GM21390 (cell line): ENCODE results near the gene ZNF83.
"Not testable (repeated sequence)": the region's sequence is repeated elsewhere in the genome, so short reads cannot be mapped to it uniquely, and the experiment has no call there.

Experiments
- ATAC-seq: cut with Tn5 transposase; IDR thresholded peaks from one replicate; pipeline ENCODE4 v1.9.1; 2021; ENCODE audit not compliant: unreplicated experiment

ZNF83 gene

GRCh38 chr19:52637718-52638585, at the start of gene ZNF83:
Gene ZNF83, minus strand, starts transcription at chr19:52638355.
- ATAC-seq: peak; percentile 75

GRCh38 chr19:52687684-52688083, 49.5 kb upstream of the ZNF83 start:
- no peak for ATAC-seq

- no peak for ATAC-seq
Observed at GRCh38 chr19:52685811-52686210, 47.7 kb upstream of the ZNF83 start.

- not testable (repeated sequence) for ATAC-seq
Observed at GRCh38 chr19:52681216-52681615, 43.1 kb upstream of the ZNF83 start.

DNA sequence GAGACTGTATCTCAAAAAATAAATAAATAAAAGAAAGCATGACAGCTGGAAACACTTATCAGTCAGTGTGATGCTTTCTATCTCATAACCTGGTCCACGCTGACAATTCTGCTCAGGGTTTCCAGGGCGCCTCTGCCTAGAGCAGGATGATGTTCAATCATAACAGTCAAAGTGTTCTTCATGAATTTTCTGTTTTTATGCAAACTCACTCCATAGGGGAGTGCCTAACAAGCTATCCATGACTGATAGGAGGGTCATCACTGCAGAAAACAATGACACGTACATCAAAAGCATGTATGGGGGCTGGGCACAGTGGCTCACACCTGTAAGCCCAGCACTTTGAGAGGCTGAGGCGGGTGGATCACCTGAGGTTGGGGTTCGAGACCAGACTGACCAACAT, 41.4 kb upstream of the ZNF83 start:
- ATAC-seq: no peak

DNA sequence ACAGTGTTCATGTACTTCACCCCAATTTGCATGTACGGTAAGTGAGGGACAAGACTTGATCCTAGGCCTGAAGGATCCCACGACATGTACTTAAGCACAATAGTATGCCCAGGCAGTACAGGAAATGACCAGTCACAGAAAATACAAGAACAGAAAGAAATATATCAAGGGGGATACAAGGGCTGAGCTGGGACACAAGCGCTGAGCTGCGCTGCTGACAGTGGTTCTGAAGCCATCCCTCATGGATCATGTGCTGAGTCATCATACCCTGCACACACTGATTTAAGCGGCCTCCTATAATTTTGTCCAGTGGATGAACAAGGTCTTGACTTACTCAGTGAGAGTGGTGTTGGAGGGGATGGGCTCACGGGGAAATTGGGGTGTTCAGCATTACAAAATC, 37.1 kb upstream of the ZNF83 start:
- not testable (repeated sequence) for ATAC-seq

DNA sequence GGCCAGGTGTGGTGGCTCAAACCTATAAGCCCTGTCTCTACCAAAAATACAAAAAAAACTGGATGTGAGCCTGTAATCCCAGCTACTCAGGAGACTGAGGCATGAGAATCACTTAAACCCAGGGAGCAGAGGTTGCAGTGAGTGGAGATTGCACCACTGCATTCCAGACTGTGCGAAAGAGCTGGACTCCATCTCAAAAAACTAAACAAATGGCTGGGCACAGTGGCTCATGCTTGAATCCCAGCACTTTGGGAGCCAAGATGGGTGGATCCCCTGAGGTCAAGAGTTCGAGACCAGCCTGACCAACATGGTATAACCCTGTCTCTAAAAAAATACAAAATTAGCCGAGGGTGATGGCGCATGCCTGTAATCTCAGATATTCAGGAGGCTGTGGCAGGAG, 34.9 kb upstream of the ZNF83 start:
- no peak for ATAC-seq

DNA sequence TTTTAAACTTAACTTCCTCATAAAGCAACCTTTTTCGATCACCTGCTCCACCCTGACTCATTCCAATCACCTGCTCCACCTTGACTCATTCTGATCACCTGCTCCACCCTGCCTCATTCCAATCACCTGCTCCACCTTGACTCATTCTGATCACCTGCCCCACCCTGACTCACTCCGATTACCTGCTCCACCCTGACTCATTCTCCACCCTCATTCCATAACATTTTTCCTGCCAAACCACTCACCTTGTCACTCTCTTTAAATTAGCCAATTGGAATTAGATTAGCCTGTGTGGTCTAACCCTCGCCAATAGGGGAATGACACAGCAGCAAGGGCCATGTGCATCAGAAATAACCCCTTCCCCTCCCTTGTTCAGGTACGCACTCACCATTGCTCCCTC, 31.9 kb upstream of the ZNF83 start:
- ATAC-seq: no peak

DNA sequence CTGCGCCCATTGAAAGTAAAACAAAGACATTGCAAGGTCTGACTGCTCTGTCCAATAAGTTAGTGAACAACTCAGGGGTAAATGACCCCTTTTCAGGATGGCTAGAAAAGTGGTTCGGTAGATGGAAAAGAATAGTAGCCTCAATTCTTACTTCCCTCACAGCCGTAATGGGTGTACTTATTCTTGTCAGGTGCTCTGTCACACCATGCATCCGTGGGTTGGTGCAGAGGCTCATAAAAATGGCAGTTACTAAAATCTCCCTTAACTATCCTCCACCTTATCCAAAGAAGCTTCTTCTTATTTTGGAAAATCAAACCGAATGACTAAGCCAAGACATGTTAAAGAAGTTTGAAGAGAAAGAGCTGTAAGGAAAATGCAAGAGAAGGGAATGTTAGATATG, 31.4 kb upstream of the ZNF83 start:
- no peak for ATAC-seq

DNA sequence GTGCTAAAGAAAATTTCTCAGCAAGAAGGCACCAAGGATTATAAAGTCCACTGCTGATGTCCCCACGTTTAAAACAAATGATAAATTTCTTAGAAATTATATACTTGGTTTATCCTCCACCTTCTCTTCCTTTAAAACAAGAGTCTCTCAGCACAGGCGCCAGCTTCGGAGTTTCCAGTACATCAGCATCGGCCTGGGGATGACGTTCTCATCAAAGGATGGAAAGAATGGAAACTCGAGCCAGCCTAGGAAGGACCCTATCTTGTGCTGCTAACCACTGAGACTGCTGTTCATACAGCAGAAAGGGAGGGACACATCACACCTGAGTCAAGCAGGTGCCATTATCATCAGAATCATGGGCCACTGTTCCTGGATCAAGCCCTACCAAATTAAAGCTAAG, 29.8 kb upstream of the ZNF83 start:
- ATAC-seq: no peak

GRCh38 chr19:52666506-52666905, 28.4 kb upstream of the ZNF83 start:
- ATAC-seq: no peak

DNA sequence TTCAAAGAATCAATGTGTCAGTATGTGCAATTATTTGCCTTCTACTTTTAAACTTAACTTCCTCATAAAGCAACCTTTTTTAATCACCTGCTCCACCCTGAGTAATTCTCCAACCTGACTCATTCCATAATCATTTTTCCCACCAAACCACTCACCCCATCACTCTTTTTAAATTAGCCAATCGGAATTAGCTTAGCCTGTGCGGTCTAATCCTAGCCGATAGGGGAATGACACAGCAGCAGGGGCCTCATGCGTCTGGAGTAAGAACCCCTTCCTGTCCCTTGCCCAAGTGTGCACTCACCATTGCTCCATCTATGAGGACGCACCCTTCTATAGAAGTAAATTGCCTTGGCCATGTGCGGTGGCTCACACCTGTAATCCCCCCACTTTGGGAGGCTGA, 27.4 kb upstream of the ZNF83 start:
- no peak for ATAC-seq

DNA sequence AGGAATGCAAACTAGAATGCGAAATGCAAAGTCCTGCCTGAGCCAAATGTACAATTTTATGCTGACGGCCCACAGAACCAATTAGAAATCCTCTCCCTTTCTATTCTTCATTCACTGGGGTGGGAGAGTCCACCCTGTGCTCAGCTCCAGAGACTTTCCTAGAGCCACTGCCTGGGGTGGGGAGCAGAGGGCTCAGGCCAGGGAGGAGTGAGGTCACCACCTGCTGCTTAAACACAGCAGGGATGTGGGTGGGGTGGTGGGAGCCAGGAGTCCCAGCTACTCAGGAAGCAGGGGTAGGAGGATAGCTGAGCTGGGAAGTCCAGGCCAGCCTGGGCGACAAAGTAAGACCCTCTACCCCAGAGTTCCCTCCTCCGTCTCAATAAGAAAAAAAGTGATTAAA, 26.9 kb upstream of the ZNF83 start:
- ATAC-seq: no peak

DNA sequence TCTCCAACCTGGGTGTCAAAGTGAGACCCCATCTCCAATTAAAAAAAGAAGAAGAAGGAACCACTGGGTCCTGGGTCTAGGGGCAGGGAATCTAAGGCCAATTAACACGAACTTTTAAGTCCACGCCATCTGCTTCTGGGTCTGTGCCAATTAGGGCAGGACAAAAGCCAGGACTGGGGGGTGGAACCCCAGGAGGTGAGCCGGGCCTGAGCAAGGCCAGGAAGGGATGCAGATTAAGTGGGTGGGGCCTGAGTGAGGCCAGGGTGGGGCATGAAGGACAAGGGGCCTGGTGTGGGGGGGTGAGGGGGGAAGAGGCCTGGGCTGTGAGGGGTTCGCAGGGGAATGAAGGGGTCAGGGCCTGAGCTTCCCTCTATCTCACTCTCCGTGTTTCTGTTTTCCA, 26.3 kb upstream of the ZNF83 start:
- no peak for ATAC-seq

DNA sequence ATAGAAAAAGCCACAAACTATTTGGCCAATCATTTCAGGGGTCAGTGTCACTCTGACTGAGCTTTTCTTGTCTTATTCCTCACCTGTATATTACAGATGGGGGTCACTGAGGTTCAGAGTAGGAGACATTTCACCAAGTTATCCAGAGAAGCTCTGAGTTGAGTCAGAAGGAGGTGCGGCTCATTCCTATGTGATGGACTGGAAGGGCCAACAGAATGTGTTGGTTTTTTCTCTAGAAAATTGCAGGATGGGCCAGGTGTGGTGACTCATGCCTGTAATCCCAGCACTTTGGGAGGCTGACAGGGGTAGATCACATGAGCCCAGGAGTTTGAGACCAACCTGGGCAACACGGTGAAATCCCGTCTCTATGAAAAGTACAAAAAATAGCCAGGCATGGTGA, 24.5 kb upstream of the ZNF83 start:
- no peak for ATAC-seq

- no peak for ATAC-seq
Observed at GRCh38 chr19:52660981-52661380, 22.8 kb upstream of the ZNF83 start.

DNA sequence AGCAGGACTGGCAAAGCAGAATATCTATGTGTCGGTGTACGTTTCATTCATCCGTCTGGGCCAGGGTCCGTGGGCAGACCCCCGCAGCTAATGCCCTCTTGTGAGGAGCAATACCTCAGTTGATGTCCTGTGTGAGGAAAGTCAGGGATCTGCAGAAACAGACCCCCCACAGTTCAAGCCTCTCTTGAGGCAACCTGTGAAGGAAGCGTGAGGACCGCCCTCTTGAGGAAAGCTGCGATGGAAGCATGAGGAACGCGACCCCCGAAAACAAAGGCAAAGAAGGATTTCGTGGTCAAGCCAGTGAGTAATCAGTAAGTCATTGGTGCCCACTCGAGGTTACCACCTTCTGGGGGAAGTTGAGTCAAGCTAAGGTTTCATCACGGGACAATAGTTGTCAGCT, 20.9 kb upstream of the ZNF83 start:
- ATAC-seq: no peak

DNA sequence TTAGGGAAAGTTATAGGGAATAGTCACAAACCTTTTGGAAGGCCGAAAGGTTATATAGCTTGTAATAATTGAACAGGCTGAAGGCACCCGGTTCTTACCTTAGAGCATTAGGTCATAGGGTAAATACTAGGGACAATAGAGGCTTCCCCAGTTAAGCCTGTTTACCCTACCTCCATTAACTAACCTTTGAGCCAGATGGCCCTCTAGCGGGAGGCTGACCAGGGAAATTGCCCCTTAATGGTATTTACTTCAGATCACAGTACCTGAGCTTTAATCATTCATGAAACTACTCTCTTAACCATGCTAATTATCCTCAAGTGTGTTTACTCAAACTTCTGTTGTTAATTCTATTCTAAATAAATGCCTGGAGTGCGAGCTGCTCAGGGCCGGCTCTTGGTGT, 20.4 kb upstream of the ZNF83 start:
- ATAC-seq: no peak

- no peak for ATAC-seq
Observed at GRCh38 chr19:52653161-52653560, 15.0 kb upstream of the ZNF83 start.

GRCh38 chr19:52651956-52652355, 13.8 kb upstream of the ZNF83 start:
- ATAC-seq: no peak

GRCh38 chr19:52648336-52649016, 10.3 kb upstream of the ZNF83 start:
- no peak for ATAC-seq

DNA sequence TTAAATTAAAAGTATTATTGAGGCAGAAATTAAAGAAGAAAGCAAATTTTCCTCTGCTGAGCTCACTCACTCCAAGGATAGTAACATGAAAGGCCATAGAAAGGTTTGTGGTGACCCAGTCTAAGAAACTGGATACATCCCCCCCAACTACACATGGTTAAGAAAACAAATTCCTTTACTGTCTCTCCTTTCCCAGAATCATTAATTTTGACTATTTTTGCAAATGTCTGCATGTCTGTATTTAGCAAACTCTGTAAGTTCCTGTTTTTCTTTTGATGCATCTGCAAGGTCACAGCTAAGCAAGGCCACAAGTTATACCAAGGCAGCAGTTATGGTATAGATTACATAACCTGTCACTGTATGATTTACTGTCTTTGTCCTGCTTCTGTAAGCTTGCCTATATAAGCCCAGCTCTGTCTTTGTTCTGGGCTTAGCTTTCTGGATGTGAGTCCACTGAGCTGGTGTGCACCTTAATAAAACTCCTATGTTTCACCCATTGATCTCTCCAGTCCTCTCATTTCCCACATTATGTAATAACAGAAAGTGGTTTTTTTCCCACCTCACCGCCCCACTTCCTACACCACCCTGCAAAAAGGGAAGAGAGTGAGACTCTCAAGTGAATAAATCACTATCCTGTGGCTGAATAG, 8.5 kb upstream of the ZNF83 start:
- ATAC-seq: no peak
